IMR-90 (cell line): Measurements from ENCODE around the gene LMO2.

Experiments
- CEBPB ChIP-seq: IDR thresholded peaks from 2 replicates; pipeline ENCODE4 v1.6.1; 2012; ENCODE audit warnings: low read depth, low read length, improper control_type of control experiment
- CTCF ChIP-seq: conservative IDR thresholded peaks from 2 replicates; pipeline ENCODE4 v1.5.1; 2012; ENCODE audit warnings: mild to moderate bottlenecking, low read depth, low read length, improper control_type of control experiment
- NFE2L2 ChIP-seq: fragments of 150-350 bp; IDR thresholded peaks from 2 replicates; pipeline ENCODE4 v1.6.1; 2016; ENCODE audit warnings: low read depth, mild to moderate bottlenecking, low read length
- POLR2A ChIP-seq: IDR thresholded peaks from 2 replicates; pipeline ENCODE4 v1.6.1; 2012; ENCODE audit warnings: mild to moderate bottlenecking, low read depth, low read length
- RAD21 ChIP-seq: IDR thresholded peaks from 2 replicates; pipeline ENCODE4 v1.6.1; 2012; ENCODE audit warnings: low read length, improper control_type of control experiment
- RFX5 ChIP-seq: IDR thresholded peaks from 2 replicates; pipeline ENCODE4 v1.8.0; 2012; ENCODE audit warnings: low read depth, mild to moderate bottlenecking, low read length, moderate library complexity

- no peak for TF ChIP-seq NFE2L2
- TF ChIP-seq CTCF: no peak
- no peak for TF ChIP-seq CEBPB
- TF ChIP-seq POLR2A: no peak
- TF ChIP-seq RAD21: no peak
- no peak for TF ChIP-seq RFX5
Measured at GRCh38 chr11:33896911-33897310, 5.0 kb upstream of the LMO2 start.
